ENCODE data around the gene PRG3. TPM values are rescaled to one million over a fixed set of nuclear protein-coding genes. Genes with fewer than 3 reads are reported as not detected.
"Not testable (repeated sequence)": the region's sequence is repeated elsewhere in the genome, so short reads cannot be mapped to it uniquely, and the experiment has no call there.

The PRG3 gene
- polyA plus RNA-seq, 6 donors from 2014 or later, result not detected

GRCh38 chr11:57345555-57346211 lies 35.3 kb downstream of the PRG3 start:
- ATAC-seq (ENCODE audit: low read depth in 2 of 2) (peak; percentile 75), DNase-seq (peak; percentile 47)
- peaks cover 1 to 18% (median 6%) of the 10 kb centered on the region in 3 donors for H3K27me3 Mint-ChIP-seq
- peaks cover 6 to 10% (median 7%) of the 10 kb centered on the region in 3 donors for H3K4me1 Mint-ChIP-seq
- no peaks in the 10 kb centered on the region for H3K36me3 Mint-ChIP-seq
- H3K9me3 Mint-ChIP-seq, result peaks cover 0 to 1% (median 0%) of the 10 kb centered on the region in 7 donors
- peak overlapping the region in 1 of 6 donors; percentile 64 for H3K27ac Mint-ChIP-seq
- H3K4me3 Mint-ChIP-seq, result no peak overlapping the region

- ATAC-seq (ENCODE audit: low read depth in 2 of 2) (no peak), DNase-seq (no peak)
- H3K27me3 Mint-ChIP-seq, result peaks cover 4 to 24% (median 11%) of the 10 kb centered on the region in 3 donors
- no peaks in the 10 kb centered on the region for H3K36me3 Mint-ChIP-seq
- peak overlapping the region in 1 of 6 donors; percentile 52 for H3K27ac Mint-ChIP-seq
- H3K4me1 Mint-ChIP-seq, result peaks cover 1 to 8% (median 7%) of the 10 kb centered on the region in 3 donors
- no peak overlapping the region for H3K4me3 Mint-ChIP-seq
- peaks cover 0 to under 1% (median 0%) of the 10 kb centered on the region in 7 donors for H3K9me3 Mint-ChIP-seq
Observed at GRCh38 chr11:57344826-57345225, 36.1 kb downstream of the PRG3 start.

- Mint-ChIP-seq H3K4me1 (peaks cover 0 to 7% (median 7%) of the 10 kb centered on the region in 3 donors), H3K27me3 (peaks cover 4 to 24% (median 11%) of the 10 kb centered on the region in 3 donors), H3K9me3 (no peaks in the 10 kb centered on the region), H3K36me3 (no peaks in the 10 kb centered on the region), H3K27ac (no peak overlapping the region), H3K4me3 (no peak overlapping the region)
- ATAC-seq (ENCODE audit: low read depth in 2 of 2), result no peak
- DNase-seq, result no peak
Observed at GRCh38 chr11:57343825-57344224, 37.1 kb downstream of the PRG3 start.

- ATAC-seq (ENCODE audit: low read depth in 2 of 2) (no peak), DNase-seq (no peak)
- H3K27me3 Mint-ChIP-seq, result peaks cover 4 to 20% (median 6%) of the 10 kb centered on the region in 3 donors
- no peak overlapping the region for H3K4me3 Mint-ChIP-seq
- H3K36me3 Mint-ChIP-seq, result no peaks in the 10 kb centered on the region
- H3K27ac Mint-ChIP-seq, result no peak overlapping the region
- H3K4me1 Mint-ChIP-seq, result peaks cover 0 to 7% (median 7%) of the 10 kb centered on the region in 3 donors
- no peaks in the 10 kb centered on the region for H3K9me3 Mint-ChIP-seq
Observed at GRCh38 chr11:57342702-57343101, 38.2 kb downstream of the PRG3 start.

- H3K4me1 Mint-ChIP-seq, result peaks cover 1 to 12% (median 7%) of the 10 kb centered on the region in 3 donors
- H3K9me3 Mint-ChIP-seq, result no peaks in the 10 kb centered on the region
- ATAC-seq (ENCODE audit: low read depth in 2 of 2), result no peak
- no peak overlapping the region for H3K4me3 Mint-ChIP-seq
- H3K27ac Mint-ChIP-seq, result peak overlapping the region in 1 of 6 donors; percentile 88
- H3K27me3 Mint-ChIP-seq, result peaks cover 4 to 9% (median 6%) of the 10 kb centered on the region in 3 donors
- no peak for DNase-seq
- H3K36me3 Mint-ChIP-seq, result no peaks in the 10 kb centered on the region
Observed at GRCh38 chr11:57341250-57341808, 39.6 kb downstream of the PRG3 start.

GRCh38 chr11:57340039-57340615 lies 40.8 kb downstream of the PRG3 start:
- DNase-seq (no peak), ATAC-seq (ENCODE audit: low read depth in 2 of 2) (no peak)
- no peaks in the 10 kb centered on the region for H3K36me3 Mint-ChIP-seq
- H3K27ac Mint-ChIP-seq, result no peak overlapping the region
- no peaks in the 10 kb centered on the region for H3K9me3 Mint-ChIP-seq
- peaks cover 6 to 12% (median 10%) of the 10 kb centered on the region in 3 donors for H3K4me1 Mint-ChIP-seq
- peaks cover 4 to 9% (median 6%) of the 10 kb centered on the region in 3 donors for H3K27me3 Mint-ChIP-seq
- no peak overlapping the region for H3K4me3 Mint-ChIP-seq

GRCh38 chr11:57339328-57339727 lies 41.6 kb downstream of the PRG3 start:
- H3K36me3 Mint-ChIP-seq, result no peaks in the 10 kb centered on the region
- no peak overlapping the region for H3K4me3 Mint-ChIP-seq
- H3K27me3 Mint-ChIP-seq, result peaks cover 4 to 9% (median 6%) of the 10 kb centered on the region in 3 donors
- peaks cover 13 to 20% (median 18%) of the 10 kb centered on the region in 3 donors for H3K4me1 Mint-ChIP-seq
- no peak overlapping the region for H3K27ac Mint-ChIP-seq
- DNase-seq (no peak), ATAC-seq (ENCODE audit: low read depth in 2 of 2) (no peak)
- no peaks in the 10 kb centered on the region for H3K9me3 Mint-ChIP-seq

- peaks cover 18 to 30% (median 30%) of the 10 kb centered on the region in 3 donors for H3K4me1 Mint-ChIP-seq
- peaks cover 4 to 9% (median 6%) of the 10 kb centered on the region in 3 donors for H3K27me3 Mint-ChIP-seq
- H3K27ac Mint-ChIP-seq, result peak within 1 kb of the TSS in 2 of 6 donors; percentile 37 to 42
- ATAC-seq (ENCODE audit: low read depth in 2 of 2) (no peak), DNase-seq (no peak)
- H3K4me3 Mint-ChIP-seq, result peak within 1 kb of the TSS in 5 of 8 donors; percentile 25 to 84 (median 43)
- no peaks in the 10 kb centered on the region for H3K36me3 Mint-ChIP-seq
- no peaks in the 10 kb centered on the region for H3K9me3 Mint-ChIP-seq
Observed at GRCh38 chr11:57338142-57338541, 42.8 kb downstream of the PRG3 start, which contains the start of gene P2RX3. Gene P2RX3, plus strand, starts transcription at chr11:57338352. Its CDS starts 199 bp downstream, at chr11:57338551.

GRCh38 chr11:57336856-57337255 lies 44.1 kb downstream of the PRG3 start:
- not testable (repeated sequence) for H3K9me3 Mint-ChIP-seq; DNase-seq; H3K36me3 Mint-ChIP-seq; ATAC-seq (ENCODE audit: low read depth in 2 of 2); H3K27me3 Mint-ChIP-seq
- peak overlapping the region in 5 of 8 donors; percentile 84 to 98 (median 95) for H3K4me3 Mint-ChIP-seq
- H3K27ac Mint-ChIP-seq, result peak overlapping the region in 3 of 6 donors; percentile 63 to 99 (median 97)
- H3K4me1 Mint-ChIP-seq, result peaks cover 18 to 32% (median 30%) of the 10 kb centered on the region in 3 donors

GRCh38 chr11:57336111-57336666 lies 44.8 kb downstream of the PRG3 start:
- ATAC-seq (ENCODE audit: low read depth in 2 of 2) (peak; percentile 2 to 4), DNase-seq (no peak)
- Mint-ChIP-seq H3K27ac (peak overlapping the region; percentile 96 to 99 (median 98)), H3K9me3 (no peaks in the 10 kb centered on the region), H3K4me3 (peak overlapping the region; percentile 84 to 98 (median 95)), H3K27me3 (peaks cover 4 to 9% (median 6%) of the 10 kb centered on the region in 3 donors), H3K36me3 (peaks cover 5 to 7% of the 10 kb centered on the region in 2 donors), H3K4me1 (peaks cover 18 to 32% (median 30%) of the 10 kb centered on the region in 3 donors)

GRCh38 chr11:57335343-57336110 lies 45.4 kb downstream of the PRG3 start, which contains the start of gene SSRP1:
Gene SSRP1, minus strand, starts transcription at chr11:57335892. Its CDS starts 771 bp downstream, at chr11:57335121.
- peaks cover 7 to 12% of the 10 kb centered on the region in 2 donors for H3K36me3 Mint-ChIP-seq
- DNase-seq, result peak; percentile 85
- H3K27ac Mint-ChIP-seq, result peak within 1 kb of the TSS; percentile 96 to 99 (median 98)
- ATAC-seq (ENCODE audit: low read depth in 2 of 2), result peak; percentile 98 to 99
- H3K4me1 Mint-ChIP-seq, result peaks cover 18 to 32% (median 30%) of the 10 kb centered on the region in 3 donors
- H3K4me3 Mint-ChIP-seq, result peak within 1 kb of the TSS; percentile 84 to 98 (median 95)
- H3K9me3 Mint-ChIP-seq, result no peaks in the 10 kb centered on the region
- H3K27me3 Mint-ChIP-seq, result peaks cover 1 to 4% (median 3%) of the 10 kb centered on the region in 3 donors

GRCh38 chr11:57335023-57335342 lies 46.0 kb downstream of the PRG3 start:
- H3K27me3 Mint-ChIP-seq, result no peaks in the 10 kb centered on the region
- ATAC-seq (ENCODE audit: low read depth in 2 of 2), result no peak
- H3K4me1 Mint-ChIP-seq, result peaks cover 18 to 32% (median 30%) of the 10 kb centered on the region in 3 donors
- peak overlapping the region; percentile 84 to 98 (median 95) for H3K4me3 Mint-ChIP-seq
- peak overlapping the region; percentile 90 to 99 (median 96) for H3K27ac Mint-ChIP-seq
- H3K9me3 Mint-ChIP-seq, result no peaks in the 10 kb centered on the region
- peak; percentile 4 for DNase-seq
- H3K36me3 Mint-ChIP-seq, result peaks cover 7 to 17% of the 10 kb centered on the region in 2 donors

Measured in naive B cell (primary cell).